ENCODE measurements around the gene INCENP. TPM values are rescaled to one million over a fixed set of nuclear protein-coding genes. Genes with fewer than 3 reads are reported as not detected.
"Not testable (repeated sequence)": the region's sequence is repeated elsewhere in the genome, so short reads cannot be mapped to it uniquely, and the experiment has no call there.

The INCENP gene
- total RNA-seq, 2 donors from 2014 or later = 125 to 142 TPM

GRCh38 chr11:62197400-62197799 is 73.6 kb downstream of the INCENP start:
- H3K36me3 Mint-ChIP-seq (ENCODE audit: low read depth); ATAC-seq (replicated peaks): not testable (repeated sequence)

GRCh38 chr11:62201376-62201775 is 77.6 kb downstream of the INCENP start:
- no peaks in the 10 kb centered on the region for H3K4me1 Mint-ChIP-seq
- ATAC-seq (replicated peaks) = no peak
- H3K36me3 Mint-ChIP-seq (ENCODE audit: low read depth) = no peaks in the 10 kb centered on the region
- peaks cover 33% of the 10 kb centered on the region for H3K27me3 Mint-ChIP-seq
- no peak overlapping the region for H3K4me3 Mint-ChIP-seq
- no peak overlapping the region for H3K27ac Mint-ChIP-seq
- no peaks in the 10 kb centered on the region for H3K9me3 Mint-ChIP-seq

More at GRCh38 chr11:62197400-62197799, 73.6 kb downstream of the INCENP start:
- not testable (repeated sequence) for H3K4me1 Mint-ChIP-seq, H3K27ac Mint-ChIP-seq, H3K9me3 Mint-ChIP-seq, H3K4me3 Mint-ChIP-seq
- peaks cover 47% of the 10 kb centered on the region for H3K27me3 Mint-ChIP-seq

Other genes with a start within 250 kb of the INCENP start
- gene FADS3, start 232.5 kb upstream of the INCENP start, total RNA-seq = 10 to 100 TPM in 1 of 2 donors, 1 to 10 TPM in 1; 3.6 to 24.7 TPM
- not detected for gene RAB3IL1, start 206.4 kb upstream of the INCENP start, total RNA-seq
- gene BEST1, start 173.7 kb upstream of the INCENP start, total RNA-seq = under 1 TPM; 0.05 to 0.24 TPM
- gene FTH1, start 156.4 kb upstream of the INCENP start, total RNA-seq = 1,000 to 10,000 TPM in 1 of 2 donors, 100 to 1,000 TPM in 1; 701 to 1,114 TPM
- not detected for gene SCGB1D1, start 66.2 kb downstream of the INCENP start, total RNA-seq
- not detected for gene SCGB2A1, start 84.7 kb downstream of the INCENP start, total RNA-seq
- not detected for gene SCGB1D2, start 118.2 kb downstream of the INCENP start, total RNA-seq
- not detected for gene SCGB2A2, start 146.1 kb downstream of the INCENP start, total RNA-seq
- not detected for gene SCGB1D4, start 175.1 kb downstream of the INCENP start, total RNA-seq
- 1 to 10 TPM; 1.3 to 2.2 TPM for gene ASRGL1, start 213.4 kb downstream of the INCENP start, total RNA-seq

Measured in activated T-helper 17 cell treated with anti-CD3 and anti-CD28 coated beads, Interleukin-2, amount 50 U/mL, for 72 hours (primary cell).